ENCODE measurements around the gene ZNF219.

ZNF219 gene

GRCh38 chr14:21098076-21098891 is at the start of gene ZNF219:
TSS of gene ZNF219 (minus strand) at chr14:21098655. CDS start at chr14:21093591, 5,064 bp downstream.
- DNase-seq, result peak; percentile 50 to 57

DNA sequence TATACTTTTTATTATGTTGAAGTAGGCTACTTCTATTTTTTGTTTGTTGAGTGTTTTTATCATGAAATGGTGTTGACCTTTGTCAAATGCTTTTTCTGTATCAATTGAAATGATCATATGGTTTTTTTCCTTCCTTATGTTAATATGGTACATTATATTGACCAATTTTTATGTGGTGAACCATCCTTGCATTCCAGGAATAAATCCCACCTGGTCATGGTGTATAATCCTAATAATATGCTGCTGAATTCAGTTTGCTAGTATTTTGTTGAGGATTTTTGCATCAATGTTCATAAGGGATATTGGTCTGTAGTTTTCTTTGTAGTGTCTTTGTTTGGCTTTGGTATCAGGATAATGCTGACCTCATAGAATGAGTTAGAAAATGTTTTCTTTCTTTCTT is 47.0 kb upstream of the ZNF219 start:
- no peak for DNase-seq

- no peak for DNase-seq
These were observed 43.9 kb upstream of the ZNF219 start for GRCh38 chr14:21142357-21142756.

DNA sequence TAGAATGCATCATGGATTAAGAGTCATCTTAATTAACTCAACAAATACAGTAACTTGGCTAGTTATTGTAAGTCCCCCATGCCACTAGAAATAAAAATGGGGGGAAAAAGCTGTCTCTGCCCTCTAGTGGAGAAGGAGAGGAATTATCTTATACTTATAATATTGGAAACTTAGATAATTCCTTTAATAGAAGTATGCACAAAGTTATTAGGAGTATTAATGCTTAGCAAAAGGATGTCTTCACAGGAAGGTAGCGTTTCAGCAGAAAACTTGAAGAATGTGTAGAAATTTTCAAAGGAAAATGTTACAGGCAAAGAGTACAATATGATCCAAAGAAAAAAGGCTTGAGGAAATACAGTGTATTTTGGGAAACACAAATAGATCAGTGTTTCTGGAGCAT is 37.6 kb upstream of the ZNF219 start:
- peak in 1 of 2 donors; percentile 17 for DNase-seq

DNA sequence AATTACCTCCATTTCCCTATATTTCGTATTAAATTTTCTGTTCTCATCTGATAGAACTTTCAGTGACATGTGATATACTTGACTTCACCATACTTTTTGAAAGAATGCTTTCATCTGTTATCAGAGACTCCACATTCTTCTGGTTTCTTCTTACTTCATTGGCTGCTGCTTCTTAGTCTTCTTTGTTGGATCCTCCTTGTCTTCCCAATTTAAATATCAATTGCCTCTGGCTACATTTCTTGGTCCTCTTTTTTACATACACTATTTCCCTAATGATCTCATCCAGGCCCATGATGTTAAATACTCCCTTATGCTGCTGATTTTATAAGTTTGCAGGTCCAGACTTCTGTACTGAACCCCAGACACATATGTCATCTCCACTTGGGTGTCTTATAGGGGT is 35.4 kb upstream of the ZNF219 start:
- DNase-seq, result no peak

DNA sequence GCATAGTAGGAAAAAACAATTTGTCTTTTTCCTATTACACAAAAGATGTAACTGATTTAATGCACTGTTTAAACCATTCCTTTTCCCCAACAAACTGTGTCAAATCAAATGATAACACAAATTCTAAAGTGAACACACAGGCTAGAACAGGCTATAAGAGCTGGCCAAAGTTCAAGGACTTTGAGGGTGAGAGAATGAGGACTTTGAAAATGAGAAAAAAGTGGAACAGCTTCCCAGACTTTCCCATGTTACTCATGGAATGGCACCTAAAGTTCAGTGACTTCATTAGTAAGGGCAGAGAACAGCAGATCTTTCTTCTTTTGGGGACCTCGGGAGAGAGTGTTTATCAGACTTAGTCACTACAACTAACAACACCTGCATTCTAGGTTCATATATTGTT is 25.0 kb upstream of the ZNF219 start:
- DNase-seq, result no peak

DNA sequence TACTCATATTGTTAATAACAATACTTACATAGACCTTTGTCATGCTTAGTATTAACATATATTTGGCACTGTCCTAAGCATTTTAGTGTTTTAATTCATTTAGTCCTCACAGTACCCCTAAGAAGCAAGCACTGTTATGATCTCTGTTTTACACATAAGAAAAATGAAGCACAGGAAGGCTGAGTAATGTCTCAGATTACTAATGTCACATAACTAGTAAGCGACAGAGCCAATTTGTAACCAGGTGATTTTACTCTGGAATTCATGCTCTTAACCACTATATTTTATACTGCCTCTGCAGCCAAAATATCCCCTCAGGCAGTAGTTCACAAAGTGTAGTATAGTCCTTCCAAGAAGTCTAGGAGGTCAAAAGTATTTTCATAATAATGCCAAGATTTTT is 22.7 kb upstream of the ZNF219 start:
- no peak for DNase-seq

DNA sequence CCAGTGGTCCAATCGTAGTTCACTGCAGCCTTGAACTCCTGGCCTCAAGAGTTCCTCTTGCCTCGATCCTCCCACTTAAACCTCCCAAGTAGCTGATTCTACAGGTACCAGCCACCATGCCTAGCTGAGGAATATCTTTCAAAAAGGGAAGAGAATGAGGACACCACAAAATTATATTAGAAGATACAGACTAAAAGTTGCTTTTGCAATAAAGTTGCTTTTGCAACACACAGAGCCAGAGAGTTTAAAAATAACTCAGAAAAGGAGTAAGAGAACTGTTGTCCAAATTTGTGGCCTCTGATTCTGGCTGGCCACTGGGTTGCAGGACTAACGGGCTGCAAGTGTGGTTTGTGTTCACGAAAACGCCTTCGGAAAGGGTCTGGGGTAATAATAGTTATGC is 22.2 kb upstream of the ZNF219 start:
- DNase-seq, result no peak

GRCh38 chr14:21118933-21119332 is 20.5 kb upstream of the ZNF219 start:
- no peak for DNase-seq

GRCh38 chr14:21113369-21113768 is 14.9 kb upstream of the ZNF219 start:
- DNase-seq, result no peak

DNA sequence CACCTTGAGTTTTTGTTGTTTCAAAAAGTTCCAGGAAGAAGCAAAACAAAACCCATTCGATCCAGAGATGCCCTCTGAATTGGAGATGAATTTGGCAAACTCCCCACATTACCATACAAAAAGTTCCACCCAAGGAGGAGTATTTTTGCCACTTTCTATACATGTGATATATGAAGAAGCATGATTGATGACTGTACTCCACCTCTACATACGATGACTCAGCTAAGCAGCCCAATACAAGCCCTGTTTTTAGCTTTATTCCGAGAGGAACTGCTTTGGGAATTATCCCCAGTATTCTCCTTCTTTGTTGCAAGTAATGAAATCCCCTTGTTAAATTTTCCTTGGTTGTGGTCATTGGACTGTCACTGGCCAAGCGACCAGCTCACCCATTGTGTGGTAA is 13.8 kb upstream of the ZNF219 start:
- no peak for DNase-seq

- no peak for DNase-seq
These were observed 11.1 kb upstream of the ZNF219 start for GRCh38 chr14:21109377-21110138.

- DNase-seq, result no peak
These were observed 10.3 kb upstream of the ZNF219 start for GRCh38 chr14:21108791-21109190.

- no peak for DNase-seq
These were observed 8.9 kb upstream of the ZNF219 start for GRCh38 chr14:21107283-21107800.

GRCh38 chr14:21106498-21107282 is 8.2 kb upstream of the ZNF219 start:
- DNase-seq, result peak; percentile 79 to 84

GRCh38 chr14:21106176-21106497 is 7.7 kb upstream of the ZNF219 start:
- DNase-seq, result no peak

- no peak for DNase-seq
These were observed 6.6 kb upstream of the ZNF219 start for GRCh38 chr14:21105095-21105494.

- DNase-seq, result peak; percentile 65 to 70
These were observed 6.1 kb upstream of the ZNF219 start for GRCh38 chr14:21104448-21105060.

DNA sequence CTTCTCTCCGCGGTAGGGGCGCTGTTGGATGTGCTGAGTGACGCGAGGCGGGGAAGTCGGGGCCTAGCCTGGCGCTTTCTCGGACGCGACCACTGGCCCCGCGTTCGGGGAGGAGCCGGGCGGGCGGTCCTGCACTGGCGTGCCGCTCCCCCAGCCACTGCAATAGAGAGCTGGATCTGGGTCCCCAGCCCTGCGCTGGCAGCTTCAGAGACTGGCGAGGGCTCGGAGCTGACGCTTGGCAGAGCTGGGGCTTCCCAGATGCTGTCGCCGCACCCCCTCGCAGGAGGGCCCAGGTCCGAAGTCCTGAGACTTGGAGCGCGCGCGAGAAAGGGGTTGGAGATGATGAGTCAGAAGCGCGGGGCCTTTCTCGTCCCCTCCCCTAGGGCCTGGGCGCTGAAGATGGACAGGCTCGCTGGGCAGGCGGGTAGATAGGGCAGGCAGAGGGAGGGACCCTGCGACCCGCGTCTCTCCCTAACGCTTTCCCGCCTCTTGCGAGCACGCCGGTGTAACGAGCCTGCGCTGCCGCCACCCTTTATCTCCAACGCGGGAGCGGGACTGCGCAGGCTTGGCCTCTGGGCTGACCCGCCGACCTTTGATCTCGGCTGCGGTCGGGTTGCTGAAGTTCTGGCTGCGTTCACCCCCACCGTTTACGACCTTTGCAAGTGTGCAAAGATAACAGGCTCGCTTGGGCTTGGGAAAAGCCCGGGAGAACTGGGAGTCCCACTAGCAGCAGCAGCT is 5.4 kb upstream of the ZNF219 start:
- DNase-seq, result peak; percentile 94 to 95

- no peak for DNase-seq
These were observed 4.9 kb upstream of the ZNF219 start for GRCh38 chr14:21103411-21103709.

DNA sequence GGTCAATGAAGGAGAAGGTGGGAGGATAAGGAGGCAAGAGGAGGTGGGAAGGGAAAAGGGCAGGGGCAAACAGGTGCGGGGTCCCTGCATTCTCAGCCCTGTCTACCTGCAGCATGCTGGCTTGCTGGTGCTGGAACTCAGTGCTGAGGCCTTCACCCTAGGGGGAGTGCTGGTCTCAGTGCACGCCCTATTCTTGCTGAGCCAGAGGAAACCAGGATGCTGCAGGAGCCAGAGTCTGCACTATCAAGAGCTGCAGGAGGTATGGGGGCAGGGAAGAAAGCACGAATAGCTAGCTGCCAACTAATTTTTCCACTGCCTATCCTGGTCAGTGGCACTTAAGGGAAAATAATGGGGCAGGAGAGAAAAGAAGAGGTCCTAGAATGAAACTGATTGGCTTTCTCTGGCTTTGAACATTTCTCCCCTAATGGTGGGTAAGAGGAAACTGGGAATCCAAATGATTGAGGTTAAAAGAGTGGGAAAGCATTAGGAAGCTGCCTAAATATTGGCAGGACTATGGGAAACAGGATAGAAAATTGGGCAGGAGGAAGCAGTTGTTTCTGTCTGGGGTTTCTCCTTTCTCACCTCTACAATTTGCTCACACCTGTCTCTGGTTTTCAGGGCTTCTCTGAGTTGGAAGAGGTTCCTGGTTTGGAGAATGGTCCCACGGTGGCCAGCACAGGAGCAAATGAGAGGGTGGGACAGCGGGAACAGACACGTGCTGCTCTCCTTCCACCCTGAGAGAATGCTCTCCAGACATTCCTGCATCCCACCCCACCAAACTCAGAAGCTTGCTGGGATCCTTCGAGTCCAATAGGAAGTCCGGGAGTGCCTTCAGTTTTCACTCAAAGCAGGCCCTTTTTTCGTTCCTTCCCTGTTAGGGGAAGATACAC is 4.3 kb upstream of the ZNF219 start:
- no peak for DNase-seq
